Lower lobe of right lung (tissue), 2 donors: ENCODE data around the gene YIF1B. TPM values are rescaled to one million over a fixed set of nuclear protein-coding genes. Genes with fewer than 3 reads are reported as not detected.

Source experiments
- ATAC-seq, 2 donors: fragments of 200-7000 bp; cut with Tn5 transposase; one replicate each; pipeline ENCODE4 v1.9.1; 2020 to 2022; ENCODE audit warnings: mild to moderate bottlenecking in 2 of 2, moderate library complexity in 2 of 2
- DNase-seq: peaks from one replicate; pipeline ENCODE4 v3.0.0-alpha.2; 2020
- H3K27ac ChIP-seq: fragments of 200-600 bp; one replicate; pipeline ENCODE4 v1.8.0; 2022
- H3K27me3 ChIP-seq: fragments of 200-600 bp; one replicate; pipeline ENCODE4 v1.8.0; 2022; ENCODE audit warnings: low read depth
- H3K36me3 ChIP-seq: fragments of 200-600 bp; one replicate; pipeline ENCODE4 v1.8.0; 2022; ENCODE audit warnings: mild to moderate bottlenecking
- H3K4me1 ChIP-seq: fragments of 200-600 bp; one replicate; pipeline ENCODE4 v1.8.0; 2022
- H3K4me3 ChIP-seq: fragments of 200-600 bp; one replicate; pipeline ENCODE4 v1.8.0; 2022; ENCODE audit warnings: mild to moderate bottlenecking
- H3K9me3 ChIP-seq: fragments of 200-600 bp; one replicate; pipeline ENCODE4 v1.8.0; 2022
- CTCF ChIP-seq: fragments of 200-600 bp; IDR thresholded peaks from one replicate; pipeline ENCODE4 v1.8.0; 2022; ENCODE audit warnings: antibody characterized with exemption, mild to moderate bottlenecking
- intact Hi-C: fragments of 100-400 bp; cut with DNase I; formaldehyde crosslinking; loops from one replicate; pipeline ENCODE4 v1.11.0; 2022
- total RNA-seq: library from RNA; stranded (reverse); fragmentation: NEBNext Ultra II Directional; extraction: Animal tissue kit (Norgen Biotek cat#: 25700); gene quantifications from one replicate; pipeline ENCODE4 v1.2.1, GENCODE V29; 2021
- donor health status: DM: no; HTN: yes; CAD: no; lungs with severe emphysema.

The YIF1B gene
- total RNA-seq, 1 donor from 2014 or later, result 38.9 TPM

GRCh38 chr19:38360839-38361631 lies 45.3 kb upstream of the YIF1B start:
- peak overlapping the region; percentile 81 for H3K4me3 ChIP-seq
- H3K27me3 ChIP-seq, result peaks cover 43% of the 10 kb centered on the region
- no peak overlapping the region for H3K27ac ChIP-seq
- ATAC-seq (peak in 1 of 2 donors; percentile 3), DNase-seq (no peak)
- H3K4me1 ChIP-seq, result peaks cover 20% of the 10 kb centered on the region
- no peaks in the 10 kb centered on the region for H3K36me3 ChIP-seq
- no peak for TF ChIP-seq CTCF
- no peaks in the 10 kb centered on the region for H3K9me3 ChIP-seq
- intact Hi-C loops, result no loop called here

GRCh38 chr19:38360351-38360750 lies 44.6 kb upstream of the YIF1B start:
- H3K9me3 ChIP-seq, result no peaks in the 10 kb centered on the region
- H3K36me3 ChIP-seq, result no peaks in the 10 kb centered on the region
- no peak overlapping the region for H3K4me3 ChIP-seq
- no peak for TF ChIP-seq CTCF
- H3K27ac ChIP-seq, result no peak overlapping the region
- H3K27me3 ChIP-seq, result peaks cover 47% of the 10 kb centered on the region
- H3K4me1 ChIP-seq, result peaks cover 20% of the 10 kb centered on the region
- no peak for ATAC-seq
- DNase-seq, result no peak
- intact Hi-C loops, result no loop called here

GRCh38 chr19:38359242-38360021 lies 43.7 kb upstream of the YIF1B start:
- TF ChIP-seq CTCF, result no peak
- ATAC-seq (no peak), DNase-seq (no peak)
- H3K36me3 ChIP-seq, result no peaks in the 10 kb centered on the region
- intact Hi-C loops, result no loop called here
- H3K4me1 ChIP-seq, result peaks cover 20% of the 10 kb centered on the region
- H3K9me3 ChIP-seq, result no peaks in the 10 kb centered on the region
- no peak overlapping the region for H3K4me3 ChIP-seq
- H3K27me3 ChIP-seq, result peaks cover 47% of the 10 kb centered on the region
- no peak overlapping the region for H3K27ac ChIP-seq

GRCh38 chr19:38358071-38358470 lies 42.3 kb upstream of the YIF1B start:
- TF ChIP-seq CTCF, result no peak
- DNase-seq, result no peak
- ATAC-seq, result no peak
- Histone ChIP-seq H3K4me1 (peaks cover 17% of the 10 kb centered on the region), H3K9me3 (no peaks in the 10 kb centered on the region), H3K27me3 (peaks cover 47% of the 10 kb centered on the region), H3K27ac (no peak overlapping the region), H3K4me3 (no peak overlapping the region), H3K36me3 (no peaks in the 10 kb centered on the region)
- intact Hi-C loops, result no loop called here

- Histone ChIP-seq H3K4me1 (no peaks in the 10 kb centered on the region), H3K27ac (no peak overlapping the region), H3K36me3 (no peaks in the 10 kb centered on the region), H3K4me3 (no peak overlapping the region), H3K9me3 (no peaks in the 10 kb centered on the region), H3K27me3 (peaks cover 52% of the 10 kb centered on the region)
- DNase-seq, result no peak
- no peak for TF ChIP-seq CTCF
- intact Hi-C loops, result no loop called here
- ATAC-seq, result no peak
Measured at GRCh38 chr19:38355728-38356725, 40.3 kb upstream of the YIF1B start.
